K562 (cell line): ENCODE data around the gene CCDC27. TPM values are rescaled to one million over a fixed set of nuclear protein-coding genes. Genes with fewer than 3 reads are reported as not detected.
A peak's percentile ranks its signal among the peaks of the same experiment; 100 is the strongest.

ENCODE experiments used
- CBX2 ChIP-seq: fragments of 200-600 bp; sonication (generic); IDR thresholded peaks from one replicate; pipeline ENCODE4 v1.6.1; 2012; ENCODE audit warnings: mild to moderate bottlenecking, low read length, inconsistent platforms; ENCODE audit not compliant: insufficient read depth, poor library complexity, severe bottlenecking
- CBX5 ChIP-seq: IDR thresholded peaks from 2 replicates; pipeline ENCODE4 v1.6.1; 2014; ENCODE audit warnings: low read depth, borderline replicate concordance
- CXXC5 ChIP-seq: fragments of 250-450 bp; sonication (Bioruptor Pico); IDR thresholded peaks from 2 replicates; pipeline ENCODE4 v1.8.0; 2022; ENCODE audit warnings: inconsistent platforms, mild to moderate bottlenecking, moderate library complexity
- DIDO1 ChIP-seq: fragments of 450-650 bp; IDR thresholded peaks from 2 replicates; pipeline ENCODE4 v1.6.1; 2016; ENCODE audit warnings: low read depth, missing biosample characterization, missing genetic modification characterization
- EGR1 ChIP-seq: fragments of 450-650 bp; conservative IDR thresholded peaks from 2 replicates; pipeline ENCODE4 v1.6.1; 2017; ENCODE audit warnings: mild to moderate bottlenecking
- ELF1 ChIP-seq: fragments of 200-800 bp; sonication (Bioruptor generic); IDR thresholded peaks from 2 replicates; pipeline ENCODE4 v1.6.1; 2016; ENCODE audit warnings: missing genetic modification characterization, missing compliant biosample characterization
- FIP1L1 ChIP-seq: fragments of 200-400 bp; formaldehyde crosslinking; IDR thresholded peaks from 2 replicates; pipeline ENCODE4 v1.6.1; 2018; ENCODE audit warnings: mild to moderate bottlenecking, low read depth, low read length; ENCODE audit not compliant: poor library complexity, severe bottlenecking
- GTF2A2 ChIP-seq: IDR thresholded peaks from 2 replicates; pipeline ENCODE4 v1.6.1; 2016; ENCODE audit warnings: mild to moderate bottlenecking, missing genetic modification characterization, missing compliant biosample characterization
- HDGF ChIP-seq: fragments of 450-650 bp; IDR thresholded peaks from 2 replicates; pipeline ENCODE4 v1.6.1; 2016
- HNRNPUL1 ChIP-seq: fragments of 200-400 bp; formaldehyde crosslinking; IDR thresholded peaks from 2 replicates; pipeline ENCODE4 v1.6.1; 2017; ENCODE audit warnings: low read length
- IRF2 ChIP-seq: sonication (generic); formaldehyde crosslinking; IDR thresholded peaks from 2 replicates; pipeline ENCODE4 v1.8.1; 2022; ENCODE audit warnings: mild to moderate bottlenecking, missing genetic modification reagents
- L3MBTL2 ChIP-seq: fragments of 450-650 bp; IDR thresholded peaks from 2 replicates; pipeline ENCODE4 v1.6.1; 2016; ENCODE audit warnings: mild to moderate bottlenecking, moderate library complexity
- MEIS2 ChIP-seq: fragments of 450-650 bp; IDR thresholded peaks from 2 replicates; pipeline ENCODE4 v1.6.1; 2014; ENCODE audit warnings: mild to moderate bottlenecking; ENCODE audit not compliant: partially characterized antibody
- NFATC3 ChIP-seq: fragments of 450-650 bp; IDR thresholded peaks from 2 replicates; pipeline ENCODE4 v1.6.1; 2017; ENCODE audit warnings: mild to moderate bottlenecking
- NR0B1 ChIP-seq: fragments of 450-650 bp; IDR thresholded peaks from one replicate; pipeline ENCODE4 v1.6.1; 2018; ENCODE audit warnings: mild to moderate bottlenecking, moderate library complexity; ENCODE audit not compliant: partially characterized antibody
- RFX7 ChIP-seq: fragments of 250-450 bp; sonication (Bioruptor Pico); IDR thresholded peaks from 2 replicates; pipeline ENCODE4 v1.5.1; 2021; ENCODE audit warnings: mild to moderate bottlenecking
- SMARCB1 ChIP-seq: IDR thresholded peaks from 2 replicates; pipeline ENCODE4 v1.6.1; 2011; ENCODE audit warnings: improper control_type of control experiment, low read depth; ENCODE audit not compliant: insufficient read length
- ZBTB5 ChIP-seq: fragments of 450-650 bp; IDR thresholded peaks from 2 replicates; pipeline ENCODE4 v1.6.1; 2017; ENCODE audit warnings: antibody characterized with exemption
- ZC3H11A ChIP-seq: IDR thresholded peaks from 2 replicates; pipeline ENCODE4 v1.6.1; 2012; ENCODE audit warnings: low read depth, low read length, improper control_type of control experiment
- ZNF124 ChIP-seq: sonication (generic); formaldehyde crosslinking; IDR thresholded peaks from 2 replicates; pipeline ENCODE4 v1.8.1; 2022; ENCODE audit warnings: missing genetic modification reagents
- ZNF217 ChIP-seq: sonication (generic); formaldehyde crosslinking; IDR thresholded peaks from 2 replicates; pipeline ENCODE4 v1.8.0; 2022; ENCODE audit warnings: mild to moderate bottlenecking, missing genetic modification reagents
- ZNF24 ChIP-seq: fragments of 450-650 bp; IDR thresholded peaks from 2 replicates; pipeline ENCODE4 v1.6.1; 2016
- ZNF586 ChIP-seq: fragments of 450-650 bp; formaldehyde crosslinking; conservative IDR thresholded peaks from 2 replicates; pipeline ENCODE4 v1.4.0; 2020; ENCODE audit warnings: mild to moderate bottlenecking, moderate library complexity
- ZNF668 ChIP-seq: fragments of 250-450 bp; sonication (Bioruptor Pico); IDR thresholded peaks from 2 replicates; pipeline ENCODE4 v1.8.0; 2022; ENCODE audit warnings: mild to moderate bottlenecking, inconsistent platforms
- polyA plus RNA-seq, 8 experiments: library from polyadenylated mRNA; depleted of rRNA in 4 of 8; stranded (reverse) in 5 of 8; unstranded in 3 of 8; fragments of >200 nt; fragmentation: Nextera tagmentation in 2 of 8; fragmentation: Illumina TruSeq in 1 of 8; extraction: Ambion mirVana in 2 of 8; extraction: Trizol in 1 of 8; gene quantifications; 2 replicates each; pipeline versions ENCODE4 v1.2.1 to v1.2.3, GENCODE V29; 2011 to 2014; ENCODE audit warnings: inconsistent platforms in 1 of 8, missing spikeins in 1 of 8
- total RNA-seq, 7 experiments: library from RNA; depleted of rRNA in 6 of 7; stranded (reverse); fragments of >200 nt in 6 of 7; fragmentation: Illumina TruSeq in 2 of 7; extraction: Trizol in 2 of 7; gene quantifications; 2 replicates each; pipeline versions ENCODE4 v1.2.1 to v1.2.3, GENCODE V29; 2011 to 2021; ENCODE audit warnings: low replicate concordance in 1 of 7
- TF ChIP-seq, protein P1 (sequence below): fragments of 250-450 bp; sonication (Bioruptor Pico); IDR thresholded peaks from 2 replicates; pipeline ENCODE4 v1.4.0; 2020; ENCODE audit warnings: mild to moderate bottlenecking, moderate library complexity, borderline replicate concordance

CCDC27 gene
- total and polyA plus RNA-seq, 9 of the 15 experiments (the other 6 are each of a cell fraction or from before 2014, with no cell fraction given), result 0.01 to 0.04 TPM; not detected in 7

GRCh38 chr1:3775490-3776230 is 23.4 kb downstream of the CCDC27 start (continued):
- TF ChIP-seq DIDO1 (tag) (0 out of 2 replicates have a peak, but pooled peaks have one; percentile 54), ELF1 (no peak), GTF2A2 (no peak), CBX5 (no peak), CBX2 (no peak), RFX7 (no peak), IRF2 (CRISPR knock-in tag) (no peak), FIP1L1 (peak; percentile 90), CXXC5 (CRISPR knock-in tag) (peak; percentile 69; the same call in 1 of the 2 replicates), ZNF124 (CRISPR knock-in tag) (no peak), NFATC3 (no peak), ZC3H11A (no peak), MEIS2 (peak; percentile 25), HNRNPUL1 (no peak), ZNF24 (0 out of 2 replicates have a peak, but pooled peaks have one; percentile 57), HDGF (no peak; the same call in 1 of the 2 replicates), ZNF217 (CRISPR knock-in tag) (0 out of 2 replicates have a peak, but pooled peaks have one; percentile 3), SMARCB1 (no peak), L3MBTL2 (peak; percentile 99), ZNF668 (CRISPR knock-in tag) (peak; percentile 69; the same call in 1 of the 2 replicates), EGR1 (peak; percentile 35; the same call in 1 of the 2 replicates), ZBTB5 (no peak), NR0B1 (no peak), ZNF586 (CRISPR knock-in tag) (no peak)
- TF ChIP-seq, protein P1, sequence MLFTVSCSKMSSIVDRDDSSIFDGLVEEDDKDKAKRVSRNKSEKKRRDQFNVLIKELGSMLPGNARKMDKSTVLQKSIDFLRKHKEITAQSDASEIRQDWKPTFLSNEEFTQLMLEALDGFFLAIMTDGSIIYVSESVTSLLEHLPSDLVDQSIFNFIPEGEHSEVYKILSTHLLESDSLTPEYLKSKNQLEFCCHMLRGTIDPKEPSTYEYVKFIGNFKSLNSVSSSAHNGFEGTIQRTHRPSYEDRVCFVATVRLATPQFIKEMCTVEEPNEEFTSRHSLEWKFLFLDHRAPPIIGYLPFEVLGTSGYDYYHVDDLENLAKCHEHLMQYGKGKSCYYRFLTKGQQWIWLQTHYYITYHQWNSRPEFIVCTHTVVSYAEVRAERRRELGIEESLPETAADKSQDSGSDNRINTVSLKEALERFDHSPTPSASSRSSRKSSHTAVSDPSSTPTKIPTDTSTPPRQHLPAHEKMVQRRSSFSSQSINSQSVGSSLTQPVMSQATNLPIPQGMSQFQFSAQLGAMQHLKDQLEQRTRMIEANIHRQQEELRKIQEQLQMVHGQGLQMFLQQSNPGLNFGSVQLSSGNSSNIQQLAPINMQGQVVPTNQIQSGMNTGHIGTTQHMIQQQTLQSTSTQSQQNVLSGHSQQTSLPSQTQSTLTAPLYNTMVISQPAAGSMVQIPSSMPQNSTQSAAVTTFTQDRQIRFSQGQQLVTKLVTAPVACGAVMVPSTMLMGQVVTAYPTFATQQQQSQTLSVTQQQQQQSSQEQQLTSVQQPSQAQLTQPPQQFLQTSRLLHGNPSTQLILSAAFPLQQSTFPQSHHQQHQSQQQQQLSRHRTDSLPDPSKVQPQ (CRISPR knock-in tag), result no peak
